Activated B cell treated with CpG ODN at 0.5 μM for 24 hours (primary cell): ENCODE results near the gene DNAJC7. TPM values are rescaled to one million over a fixed set of nuclear protein-coding genes. Genes with fewer than 3 reads are reported as not detected.

Source experiments
- ATAC-seq: fragments of 200-7000 bp; cut with Tn5 transposase; one replicate; pipeline ENCODE4 v1.10.0; 2021; ENCODE audit warnings: low read depth, mild to moderate bottlenecking, moderate library complexity
- CTCF ChIA-PET: fragments of 350-600 bp; sonication (Branson Sonifier 250); formaldehyde crosslinking; loops from one replicate; lab custom pipeline; 2021; ENCODE audit warnings: antibody characterized with exemption; lab: Charles Lee
- POLR2A ChIA-PET: fragments of 350-600 bp; sonication (Branson Sonifier 250); formaldehyde crosslinking; loops from one replicate; lab custom pipeline; 2021; ENCODE audit warnings: antibody characterized with exemption; lab: Charles Lee
- DNase-seq: peaks from one replicate; pipeline ENCODE4 v3.0.0; 2022
- H3K27ac Mint-ChIP-seq: one replicate; pipeline ENCODE4 v1.8.0; 2020; ENCODE audit warnings: mixed read lengths
- H3K27me3 Mint-ChIP-seq: one replicate; pipeline ENCODE4 v1.8.0; 2021; ENCODE audit warnings: mixed read lengths
- H3K36me3 Mint-ChIP-seq: one replicate; pipeline ENCODE4 v1.8.0; 2021; ENCODE audit warnings: low read depth, mixed read lengths
- H3K4me1 Mint-ChIP-seq: one replicate; pipeline ENCODE4 v1.8.0; 2021; ENCODE audit warnings: mixed read lengths
- H3K4me3 Mint-ChIP-seq: one replicate; pipeline ENCODE4 v1.8.0; 2020; ENCODE audit warnings: mild to moderate bottlenecking, mixed read lengths
- H3K9me3 Mint-ChIP-seq: one replicate; pipeline ENCODE4 v1.8.0; 2020; ENCODE audit warnings: mixed read lengths
- intact Hi-C: fragments of 100-400 bp; cut with micrococcal nuclease; formaldehyde crosslinking; loops from one replicate; pipeline ENCODE4 v1.15.1; 2024
- total RNA-seq: library from RNA; stranded (reverse); gene quantifications from 2 replicates; pipeline ENCODE4 v1.2.3, GENCODE V29; 2022
- TF ChIP-seq, protein P1 (sequence below): fragments of 200-600 bp; IDR thresholded peaks from one replicate; pipeline ENCODE4 v1.8.0; 2022; ENCODE audit warnings: antibody characterized with exemption, mild to moderate bottlenecking

DNAJC7 gene
- total RNA-seq, 1 donor from 2014 or later: 152 TPM

DNA sequence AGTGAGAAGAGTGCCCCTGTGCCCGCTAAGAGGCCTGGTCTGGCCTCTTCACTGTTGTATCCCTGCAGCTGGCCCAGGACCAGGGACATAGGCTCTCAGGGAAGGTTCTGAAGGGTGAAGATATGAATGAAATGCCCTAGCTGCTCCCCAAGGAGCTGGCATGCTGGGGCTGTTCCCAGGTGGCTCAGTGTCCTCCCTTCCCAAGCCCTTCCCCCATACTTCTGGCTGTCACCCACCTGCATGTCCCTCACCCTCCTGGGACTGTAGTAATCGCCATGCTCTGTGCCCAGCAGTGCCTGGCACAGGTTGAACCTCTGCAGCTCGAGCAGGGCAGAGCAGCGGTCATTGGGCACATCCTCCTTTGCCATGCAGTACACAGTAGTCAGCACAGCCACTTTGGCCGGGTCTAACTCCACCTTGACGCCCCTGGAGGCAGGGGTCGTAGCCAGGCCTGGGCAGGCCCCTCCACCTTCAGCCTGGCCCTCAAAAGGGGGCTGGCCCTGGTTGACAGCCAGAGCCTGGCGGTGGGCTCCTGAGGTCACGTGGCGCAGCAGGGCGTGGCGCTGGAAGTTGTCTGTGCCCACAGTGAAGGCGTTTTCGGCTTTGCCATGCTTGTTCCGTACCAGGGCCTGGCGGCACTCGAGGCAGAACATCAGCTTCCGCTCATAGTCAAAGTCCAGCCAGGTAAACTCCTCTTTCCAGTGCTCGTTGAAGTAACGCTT, 25.5 kb upstream of the DNAJC7 start:
- H3K27ac Mint-ChIP-seq: no peak overlapping the region
- POLR2A ChIA-PET: interaction anchor here (0.7 kb wide), 1 partner anchor 74 kb away, joined by 5 read pairs; no protein-coding TSS in a partner anchor
- DNase-seq: no peak
- no peaks in the 10 kb centered on the region for H3K36me3 Mint-ChIP-seq
- CTCF ChIA-PET: no interaction called here
- no peak for ATAC-seq
- no peak overlapping the region for H3K4me3 Mint-ChIP-seq
- intact Hi-C loops: no loop called here
- TF ChIP-seq, protein P1, sequence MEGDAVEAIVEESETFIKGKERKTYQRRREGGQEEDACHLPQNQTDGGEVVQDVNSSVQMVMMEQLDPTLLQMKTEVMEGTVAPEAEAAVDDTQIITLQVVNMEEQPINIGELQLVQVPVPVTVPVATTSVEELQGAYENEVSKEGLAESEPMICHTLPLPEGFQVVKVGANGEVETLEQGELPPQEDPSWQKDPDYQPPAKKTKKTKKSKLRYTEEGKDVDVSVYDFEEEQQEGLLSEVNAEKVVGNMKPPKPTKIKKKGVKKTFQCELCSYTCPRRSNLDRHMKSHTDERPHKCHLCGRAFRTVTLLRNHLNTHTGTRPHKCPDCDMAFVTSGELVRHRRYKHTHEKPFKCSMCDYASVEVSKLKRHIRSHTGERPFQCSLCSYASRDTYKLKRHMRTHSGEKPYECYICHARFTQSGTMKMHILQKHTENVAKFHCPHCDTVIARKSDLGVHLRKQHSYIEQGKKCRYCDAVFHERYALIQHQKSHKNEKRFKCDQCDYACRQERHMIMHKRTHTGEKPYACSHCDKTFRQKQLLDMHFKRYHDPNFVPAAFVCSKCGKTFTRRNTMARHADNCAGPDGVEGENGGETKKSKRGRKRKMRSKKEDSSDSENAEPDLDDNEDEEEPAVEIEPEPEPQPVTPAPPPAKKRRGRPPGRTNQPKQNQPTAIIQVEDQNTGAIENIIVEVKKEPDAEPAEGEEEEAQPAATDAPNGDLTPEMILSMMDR: no peak
- H3K4me1 Mint-ChIP-seq: no peaks in the 10 kb centered on the region
- H3K27me3 Mint-ChIP-seq: no peaks in the 10 kb centered on the region
- H3K9me3 Mint-ChIP-seq: no peaks in the 10 kb centered on the region

- H3K27me3 Mint-ChIP-seq: no peaks in the 10 kb centered on the region
- TF ChIP-seq, protein P1: no peak
- H3K4me1 Mint-ChIP-seq: no peaks in the 10 kb centered on the region
- intact Hi-C loops: no loop called here
- H3K4me3 Mint-ChIP-seq: no peak overlapping the region
- no peak overlapping the region for H3K27ac Mint-ChIP-seq
- ATAC-seq (no peak), DNase-seq (no peak)
- H3K36me3 Mint-ChIP-seq: no peaks in the 10 kb centered on the region
- H3K9me3 Mint-ChIP-seq: no peaks in the 10 kb centered on the region
- POLR2A ChIA-PET: interaction anchor here (0.7 to 0.9 kb wide), 2 partner anchors 11 to 72 kb away, joined by 3 to 5 read pairs; no protein-coding TSS in a partner anchor
- CTCF ChIA-PET: interaction anchor here (0.7 to 1.0 kb wide), 2 partner anchors 21 to 24 kb away, joined by 3 read pairs; no protein-coding TSS in a partner anchor
These were observed 24.4 kb upstream of the DNAJC7 start for GRCh38 chr17:42041619-42042018.

DNA sequence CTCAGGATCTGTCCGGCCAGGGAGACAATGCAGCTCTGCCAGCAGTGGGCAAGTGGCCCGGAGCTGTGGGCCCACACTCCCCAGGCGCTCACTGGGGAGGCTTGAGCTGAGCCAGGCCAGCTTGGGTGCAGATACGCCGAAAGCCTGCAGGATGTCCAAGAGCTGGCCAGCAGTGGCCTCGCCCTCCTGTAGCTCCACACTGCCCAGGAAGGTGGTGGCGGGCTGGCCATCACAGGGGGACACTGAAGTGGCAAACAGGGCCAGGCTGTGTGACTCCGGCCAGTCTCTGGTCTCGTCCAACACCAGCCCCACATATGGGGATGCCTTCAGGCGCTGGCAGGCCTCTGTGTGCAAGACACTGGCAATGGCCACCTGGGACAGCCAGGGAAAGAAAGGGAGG, 23.6 kb upstream of the DNAJC7 start:
- no peaks in the 10 kb centered on the region for H3K27me3 Mint-ChIP-seq
- CTCF ChIA-PET: no interaction called here
- H3K36me3 Mint-ChIP-seq: no peaks in the 10 kb centered on the region
- no peaks in the 10 kb centered on the region for H3K9me3 Mint-ChIP-seq
- POLR2A ChIA-PET: interaction anchor here (0.6 kb wide), 1 partner anchor 346 kb away, joined by 3 read pairs; no protein-coding TSS in a partner anchor
- no peak overlapping the region for H3K4me3 Mint-ChIP-seq
- intact Hi-C loops: no loop called here
- H3K27ac Mint-ChIP-seq: no peak overlapping the region
- DNase-seq: no peak
- H3K4me1 Mint-ChIP-seq: no peaks in the 10 kb centered on the region
- no peak for ATAC-seq
- TF ChIP-seq, protein P1: no peak

- no peaks in the 10 kb centered on the region for H3K27me3 Mint-ChIP-seq
- H3K36me3 Mint-ChIP-seq: no peaks in the 10 kb centered on the region
- intact Hi-C loops: no loop called here
- ChIA-PET CTCF (no interaction called here), POLR2A (interaction anchor here (0.6 kb wide), 1 partner anchor 346 kb away, joined by 3 read pairs; no protein-coding TSS in a partner anchor)
- H3K4me1 Mint-ChIP-seq: no peaks in the 10 kb centered on the region
- TF ChIP-seq, protein P1: no peak
- no peak overlapping the region for H3K4me3 Mint-ChIP-seq
- ATAC-seq (no peak), DNase-seq (no peak)
- no peaks in the 10 kb centered on the region for H3K9me3 Mint-ChIP-seq
- H3K27ac Mint-ChIP-seq: no peak overlapping the region
These were observed 22.8 kb upstream of the DNAJC7 start for GRCh38 chr17:42039794-42040763.
